G401 (cell line): ENCODE results near the gene WDSUB1. TPM values are rescaled to one million over a fixed set of nuclear protein-coding genes. Genes with fewer than 3 reads are reported as not detected.
A peak's percentile ranks its signal among the peaks of the same experiment; 100 is the strongest.

Source experiments
- DNase-seq: peaks from one replicate; pipeline ENCODE4 v3.0.0-alpha.2; 2015; ENCODE audit warnings: low spot score
- in situ Hi-C: cut with HindIII; loops from 2 replicates; pipeline ENCODE4 v1.10.0; 2016; ENCODE audit warnings: low sequenced_read_pairs, mixed read lengths
- total RNA-seq: library from RNA; depleted of rRNA; stranded (reverse); fragments of >200 nt; shearing (Covaris generic); gene quantifications from 2 replicates; pipeline ENCODE4 v1.2.3, GENCODE V29; 2014

Gene WDSUB1
- total RNA-seq, 1 experiment from 2014 or later: 15.2 TPM

DNA sequence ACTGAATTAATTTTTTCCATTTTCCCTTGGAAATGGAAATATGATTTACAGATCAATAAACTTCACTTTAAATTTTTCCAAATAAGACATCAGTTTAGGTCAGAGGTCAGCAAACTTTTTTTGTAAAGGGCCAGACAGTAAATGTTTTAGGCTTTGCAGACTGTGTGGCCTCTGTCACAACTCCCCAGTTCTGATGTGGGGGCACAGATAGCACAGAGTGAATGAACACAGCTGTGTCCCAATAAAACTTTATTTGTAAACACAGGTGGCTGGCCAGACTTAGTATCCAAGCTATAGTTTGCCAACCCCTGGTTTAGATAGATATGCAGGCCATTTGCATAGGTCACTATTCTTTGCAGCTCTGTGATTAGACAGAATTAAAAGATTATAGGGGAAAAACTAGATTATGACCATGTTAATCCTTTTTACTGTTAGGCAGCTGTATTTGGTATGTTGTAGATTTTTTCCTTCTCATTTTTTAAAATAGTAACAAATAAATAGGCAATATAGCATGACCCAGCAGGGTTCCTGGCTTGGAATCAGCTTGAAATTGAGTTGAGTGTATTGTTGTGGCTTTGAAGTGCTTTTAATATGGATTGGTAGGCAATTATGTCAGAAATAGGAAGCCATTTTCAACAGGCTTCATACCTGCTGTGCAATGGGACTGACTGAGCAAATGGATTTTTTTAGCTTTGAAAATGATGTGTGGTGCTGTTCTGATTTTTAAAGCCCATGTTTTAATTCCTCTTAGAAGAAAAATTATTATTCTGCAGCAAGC is 59.7 kb downstream of the WDSUB1 start:
- DNase-seq: no peak
- in situ Hi-C loops: no loop called here

DNA sequence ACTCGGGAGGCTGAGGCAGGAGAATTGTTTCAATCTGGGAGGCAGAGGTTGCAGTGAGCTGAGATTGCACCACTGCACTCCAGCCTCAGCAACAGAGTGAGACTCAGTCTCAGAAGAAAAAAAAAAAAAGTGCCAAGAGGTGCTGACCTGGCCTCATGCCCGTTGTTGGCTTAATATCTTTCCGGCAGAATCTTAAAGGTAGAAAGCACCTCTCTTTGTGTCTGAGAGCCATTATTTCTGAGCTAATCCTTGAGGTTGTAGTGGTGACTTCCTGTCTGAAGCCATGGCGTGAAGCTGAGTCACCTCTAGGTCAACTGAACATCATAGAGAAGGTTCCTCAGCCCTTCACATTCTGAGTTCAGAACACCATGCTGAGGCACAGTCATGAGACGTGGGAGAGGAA is 60.4 kb downstream of the WDSUB1 start:
- in situ Hi-C loops: no loop called here

DNA sequence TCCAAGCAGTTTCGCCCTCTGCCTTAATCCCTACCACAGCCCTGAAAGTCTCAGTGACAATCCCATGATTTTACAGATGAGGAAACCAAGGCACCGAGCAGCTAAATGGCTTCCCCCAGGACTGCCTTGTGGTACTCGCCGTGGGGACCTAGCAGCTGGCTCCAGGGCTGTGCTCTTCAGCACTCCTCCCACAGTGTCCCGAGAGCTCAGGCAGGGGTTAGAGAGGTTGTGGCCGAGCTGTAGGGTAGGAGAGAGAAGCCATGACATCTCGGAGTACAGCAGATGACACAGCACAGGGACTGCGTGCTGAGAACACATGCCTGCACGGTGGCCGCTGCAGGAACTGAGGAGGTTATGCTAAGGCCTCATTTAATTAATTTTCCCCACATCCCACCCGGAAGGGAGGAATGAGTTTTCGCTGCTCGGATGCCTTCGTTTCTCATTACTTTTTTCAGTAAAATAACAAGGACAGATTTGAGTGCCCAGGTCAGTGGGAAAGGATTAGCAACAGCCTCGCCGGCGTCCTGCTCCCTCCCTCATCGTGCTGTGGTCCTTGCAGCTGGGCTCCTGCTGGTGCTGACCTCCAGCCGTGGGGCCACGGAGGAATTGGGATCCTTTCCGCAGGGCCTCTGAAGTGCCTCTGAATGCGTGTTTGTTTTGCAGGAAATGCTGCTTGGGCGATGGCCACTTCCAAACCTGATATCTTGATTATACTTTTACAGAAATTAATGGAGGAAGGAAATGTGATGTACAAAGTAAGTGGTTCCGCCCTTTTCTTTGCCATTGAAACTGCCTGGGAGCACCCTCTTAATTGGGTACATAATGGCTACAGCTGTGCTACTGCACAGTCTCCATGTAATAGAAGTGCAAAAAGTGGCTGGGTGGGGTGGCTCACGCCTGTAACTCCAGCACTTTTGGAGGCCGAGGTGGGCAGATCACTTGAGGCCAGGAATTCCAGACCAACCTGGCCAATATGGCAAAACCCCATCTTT is 61.2 kb downstream of the WDSUB1 start:
- DNase-seq: no peak
- in situ Hi-C loops: no loop called here

More for the DNA sequence above, 60.4 kb downstream of the WDSUB1 start:
- no peak for DNase-seq

DNA sequence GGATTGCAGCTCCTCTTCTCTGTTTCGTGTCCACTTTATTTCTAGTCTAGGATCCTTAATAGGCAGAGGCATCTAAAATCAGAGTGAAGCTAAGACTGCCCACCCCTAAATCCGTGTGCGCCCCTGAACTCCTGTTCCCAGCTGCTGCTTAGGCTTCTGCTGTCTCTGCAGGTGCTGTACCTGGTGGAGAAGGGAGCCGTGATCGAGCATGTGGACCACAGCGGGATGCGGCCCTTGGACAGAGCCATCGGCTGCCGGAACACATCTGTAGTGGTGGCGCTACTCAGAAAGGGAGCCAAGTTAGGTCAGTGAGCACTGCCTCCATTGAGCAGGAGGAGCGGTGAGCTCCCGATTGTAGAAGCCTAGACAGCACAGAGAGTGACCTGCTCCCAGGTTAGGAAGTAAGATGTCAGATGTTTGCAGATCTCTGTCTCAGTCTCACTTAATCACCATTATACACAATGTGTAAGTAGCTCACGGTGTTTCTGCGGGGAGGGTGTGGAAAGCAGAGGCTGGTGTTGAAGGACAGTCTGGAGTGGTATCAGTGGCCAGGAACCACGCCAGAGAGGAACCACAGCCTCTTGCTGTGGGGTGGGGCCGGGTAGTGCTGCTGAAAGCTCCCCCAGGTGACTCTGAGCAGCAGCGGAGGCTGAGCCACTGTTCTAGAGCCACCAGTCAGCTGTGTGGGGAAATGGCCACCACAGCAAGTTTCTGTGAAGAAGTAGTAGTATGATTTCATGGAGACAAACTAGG is 62.3 kb downstream of the WDSUB1 start:
- DNase-seq: no peak
- in situ Hi-C loops: no loop called here

DNA sequence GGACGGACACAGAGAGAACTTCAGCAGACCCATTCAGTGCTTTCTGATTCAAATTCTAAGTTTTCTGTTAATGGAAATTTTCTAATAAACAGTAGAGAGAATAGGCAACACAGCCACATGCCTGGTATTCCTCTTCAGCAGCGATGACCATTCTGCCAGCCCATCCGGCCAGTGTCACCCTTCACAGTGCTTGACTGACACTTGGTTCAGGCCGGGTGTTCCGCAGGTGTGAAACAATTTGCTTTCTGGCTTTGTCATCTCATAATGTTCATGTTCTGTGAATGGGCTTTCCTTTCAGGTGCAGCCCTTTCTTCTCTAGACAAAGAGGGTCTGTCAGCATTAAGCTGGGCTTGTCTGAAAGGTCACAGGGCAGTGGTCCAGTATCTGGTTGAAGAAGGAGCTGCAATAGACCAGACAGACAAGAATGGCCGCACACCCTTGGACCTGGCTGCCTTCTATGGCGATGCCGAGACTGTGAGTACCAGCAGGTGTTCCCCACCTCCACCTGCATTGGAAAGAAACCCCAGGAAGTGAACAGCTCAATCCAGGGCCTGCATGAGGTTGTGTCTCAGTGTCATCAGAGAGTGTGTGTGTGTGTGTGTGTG is 67.0 kb downstream of the WDSUB1 start:
- in situ Hi-C loops: no loop called here

DNA sequence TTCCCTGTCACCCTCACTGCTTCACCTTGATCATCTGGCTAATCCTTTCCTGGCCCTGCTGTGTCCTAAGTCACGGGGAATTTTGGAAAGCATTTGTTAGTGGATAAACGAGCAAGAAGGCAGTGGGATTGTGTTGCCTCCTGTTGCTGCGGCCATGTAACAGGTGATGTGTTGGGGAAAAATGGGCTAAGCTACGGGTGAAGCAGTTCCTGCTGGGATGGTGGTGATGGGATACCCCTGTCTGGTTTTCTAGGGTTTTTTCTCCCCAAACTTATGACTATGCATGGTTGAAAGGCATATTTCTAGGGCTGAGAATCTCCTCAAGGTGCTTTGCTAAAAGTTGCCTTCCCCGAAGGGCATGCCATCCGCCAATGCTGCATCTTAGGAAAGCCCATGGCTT is 68.1 kb downstream of the WDSUB1 start:
- in situ Hi-C loops: no loop called here
- no peak for DNase-seq

More for the DNA sequence above, 67.0 kb downstream of the WDSUB1 start:
- no peak for DNase-seq

DNA sequence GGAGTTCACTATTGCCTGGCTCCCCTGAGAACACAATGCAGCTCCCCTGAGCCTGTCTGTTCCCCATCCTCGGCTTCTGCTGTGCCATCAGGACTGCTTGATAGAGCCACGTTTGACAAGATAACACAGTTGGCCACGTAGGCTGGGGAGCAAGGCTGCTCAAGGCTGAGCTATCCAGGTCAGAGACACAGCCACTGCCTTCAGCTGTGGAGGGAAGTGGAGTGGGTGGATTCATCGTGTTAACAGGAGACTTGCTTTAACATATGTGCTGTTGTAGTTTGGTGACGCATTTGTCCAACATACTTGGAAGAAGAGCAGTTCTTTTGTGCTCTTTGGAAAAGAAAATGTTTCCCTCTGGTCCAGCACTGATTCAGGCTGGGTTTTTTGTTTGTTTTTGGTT is 68.8 kb downstream of the WDSUB1 start:
- in situ Hi-C loops: no loop called here
- no peak for DNase-seq

DNA sequence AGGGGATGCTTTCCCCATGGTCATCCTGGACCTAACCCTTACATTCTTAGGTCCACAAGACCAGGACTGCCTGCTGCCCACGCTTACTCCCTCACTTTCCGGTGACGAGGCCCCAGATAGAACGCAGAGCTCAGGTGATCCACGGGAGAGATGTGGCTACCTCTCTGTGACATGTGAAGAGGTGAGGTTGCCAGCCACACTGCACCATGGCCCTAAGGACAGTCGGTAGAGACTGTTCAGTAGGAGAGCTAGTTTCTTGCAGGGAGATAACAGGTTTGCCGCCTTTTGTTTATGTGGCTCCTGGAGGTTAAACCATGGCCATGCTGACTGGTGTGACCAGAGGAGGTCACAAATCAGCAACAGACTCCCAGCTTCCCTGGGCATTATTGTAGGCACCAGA is 71.4 kb downstream of the WDSUB1 start:
- in situ Hi-C loops: no loop called here
- DNase-seq: no peak

DNA sequence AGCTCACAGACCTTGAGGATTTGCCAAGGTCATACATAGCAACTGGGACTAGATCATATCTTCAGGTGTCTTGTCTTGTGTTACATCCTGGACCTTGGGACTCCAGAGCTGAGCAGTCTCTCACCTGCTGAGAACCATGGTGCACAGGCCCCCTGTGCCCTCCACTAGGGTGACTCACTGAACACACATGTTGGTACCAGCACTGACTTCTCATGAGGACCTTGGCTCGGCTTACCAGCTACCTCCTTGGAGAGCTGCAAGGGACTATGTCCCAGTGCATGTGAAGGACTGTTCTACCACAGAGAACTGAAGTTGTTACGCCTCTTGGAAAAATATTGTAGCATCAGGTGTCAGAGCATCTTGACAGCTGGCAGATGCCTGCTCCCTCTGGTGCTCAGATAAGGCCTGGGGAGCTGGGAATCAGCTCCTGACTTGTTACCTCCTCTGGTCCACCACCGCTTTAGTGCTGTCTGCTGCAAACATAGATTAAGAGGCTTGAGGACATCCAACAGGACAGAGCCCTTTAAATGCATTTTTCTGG is 72.1 kb downstream of the WDSUB1 start:
- no peak for DNase-seq
- in situ Hi-C loops: no loop called here

DNA sequence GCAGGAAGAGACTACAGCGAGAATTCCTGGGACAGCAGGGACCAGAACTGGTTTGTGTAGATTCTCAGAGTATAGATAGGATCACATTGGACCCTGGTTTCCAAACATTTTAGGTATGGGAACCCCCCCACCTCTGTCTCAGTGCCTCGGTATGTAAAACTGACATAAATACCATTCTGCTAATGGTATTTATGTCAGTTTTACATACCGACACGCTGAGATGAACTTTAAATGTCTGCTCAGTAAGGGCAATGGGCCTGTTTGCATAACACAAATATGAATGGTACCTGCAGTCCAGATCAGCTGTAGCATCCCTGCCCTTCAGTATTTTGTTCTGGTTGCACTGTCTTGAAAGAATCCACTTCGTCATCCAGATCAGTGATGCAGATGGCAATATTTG is 73.2 kb downstream of the WDSUB1 start:
- in situ Hi-C loops: no loop called here

DNA sequence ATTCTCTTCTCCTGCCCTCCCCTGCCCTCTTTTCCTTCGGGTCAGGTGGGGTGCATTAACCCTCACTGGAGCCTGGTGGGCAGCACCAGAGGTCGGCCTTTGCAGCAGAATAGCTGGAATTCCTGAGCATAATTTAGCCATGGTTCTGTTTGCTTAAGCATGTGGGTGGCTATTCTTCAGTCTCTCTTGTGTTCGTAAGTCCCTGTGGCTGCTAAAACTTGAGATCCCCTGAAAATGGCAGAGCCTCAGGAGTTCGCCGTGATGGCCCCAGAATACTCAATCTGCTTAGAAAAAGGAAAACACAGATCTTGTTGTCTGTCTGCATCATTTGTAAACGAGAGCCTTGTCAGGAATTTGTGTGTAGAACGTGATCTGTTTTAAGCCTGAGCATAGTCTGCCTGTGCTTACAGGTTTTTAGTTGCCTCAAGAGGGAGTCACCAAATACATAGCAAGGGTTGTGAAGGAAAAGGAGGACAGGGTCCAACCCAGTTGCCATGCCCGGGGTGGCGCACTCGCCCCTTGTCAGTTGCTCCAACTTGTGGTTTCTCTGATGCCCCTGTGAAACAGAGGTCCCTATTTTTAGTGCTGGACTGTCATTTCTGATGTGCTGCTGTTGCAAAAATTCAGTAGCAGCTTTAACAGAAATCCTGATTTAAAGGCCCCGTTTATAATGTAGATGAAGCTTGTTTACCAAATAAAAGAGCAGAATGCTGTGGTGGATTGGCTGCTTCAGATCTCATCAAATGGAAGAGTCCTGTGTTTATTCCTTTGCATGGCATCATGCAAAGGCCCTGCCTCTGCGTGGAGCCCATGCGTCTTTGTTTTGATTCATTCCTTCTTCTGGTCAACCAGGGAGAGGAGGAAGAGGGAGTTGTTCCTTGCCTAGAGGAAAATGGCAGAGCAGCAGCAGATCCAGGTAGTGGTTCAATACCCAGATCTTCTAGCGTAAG is 74.8 kb downstream of the WDSUB1 start:
- DNase-seq: peak; percentile 34
- in situ Hi-C loops: no loop called here

More for the DNA sequence above, 73.2 kb downstream of the WDSUB1 start:
- DNase-seq: no peak

DNA sequence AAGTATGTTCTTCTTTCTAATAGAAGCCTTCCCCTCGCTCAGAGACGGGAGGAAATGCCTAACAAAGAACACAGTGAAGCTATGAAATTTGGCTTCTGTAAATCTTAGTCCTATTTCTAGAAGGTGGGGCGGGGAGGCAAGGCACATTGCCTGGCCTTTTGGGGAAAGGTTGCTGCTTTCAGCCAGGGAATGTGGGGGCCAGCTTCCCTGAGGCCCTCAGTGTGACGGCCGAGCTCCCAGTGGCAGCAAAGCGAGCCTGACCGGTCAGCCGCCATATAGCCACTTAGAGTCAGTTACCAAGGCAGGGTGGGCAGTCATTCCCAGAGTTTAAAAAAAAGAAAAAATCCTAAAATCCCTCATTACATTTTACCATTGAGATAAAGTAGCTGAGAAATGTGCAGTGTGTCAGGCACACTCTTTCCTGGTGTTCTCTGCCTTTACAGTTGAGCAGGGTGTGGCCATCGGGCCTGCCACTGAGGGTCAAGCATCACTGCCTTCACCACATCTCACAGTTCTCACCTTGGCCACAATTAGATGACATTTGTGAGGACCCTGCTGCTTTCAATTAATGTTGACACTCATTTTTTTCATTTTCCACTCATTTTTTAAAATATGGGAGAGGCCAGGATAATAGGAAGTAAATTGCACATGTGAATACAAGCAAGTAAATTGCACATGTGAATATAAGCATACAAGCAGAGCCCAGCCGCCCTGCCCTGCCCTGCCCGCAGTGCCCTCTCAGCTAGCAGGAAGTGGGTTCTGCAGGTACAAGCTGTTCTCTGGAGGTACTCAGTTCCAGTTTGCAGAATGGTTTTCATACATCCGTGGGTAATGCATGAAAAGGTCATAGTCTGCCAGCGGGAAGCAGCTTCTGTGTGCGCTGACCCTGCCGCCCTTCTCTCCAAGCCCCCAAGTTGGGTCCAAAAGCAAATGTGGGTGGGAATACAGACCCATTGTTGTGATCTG is 76.9 kb downstream of the WDSUB1 start:
- DNase-seq: no peak
- in situ Hi-C loops: no loop called here

DNA sequence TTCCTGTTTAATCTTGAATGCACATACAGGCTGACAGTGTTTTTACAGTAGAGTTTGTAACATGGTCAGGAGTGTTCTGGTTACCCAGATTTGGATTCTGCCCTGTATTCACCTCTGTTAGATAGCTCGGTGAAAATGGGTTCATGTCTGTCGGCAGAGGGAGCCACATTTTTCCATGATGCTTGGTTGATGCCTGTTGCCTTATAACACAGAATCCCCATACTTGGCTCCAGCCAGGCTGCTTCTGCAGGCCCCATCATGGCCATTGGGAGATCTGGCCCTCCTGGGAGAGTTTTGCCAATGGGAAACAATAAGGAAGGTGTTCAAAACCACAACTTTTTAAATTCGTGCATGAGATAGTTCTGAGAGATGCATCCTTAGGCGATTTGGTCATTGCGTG is 78.1 kb downstream of the WDSUB1 start:
- in situ Hi-C loops: no loop called here

DNA sequence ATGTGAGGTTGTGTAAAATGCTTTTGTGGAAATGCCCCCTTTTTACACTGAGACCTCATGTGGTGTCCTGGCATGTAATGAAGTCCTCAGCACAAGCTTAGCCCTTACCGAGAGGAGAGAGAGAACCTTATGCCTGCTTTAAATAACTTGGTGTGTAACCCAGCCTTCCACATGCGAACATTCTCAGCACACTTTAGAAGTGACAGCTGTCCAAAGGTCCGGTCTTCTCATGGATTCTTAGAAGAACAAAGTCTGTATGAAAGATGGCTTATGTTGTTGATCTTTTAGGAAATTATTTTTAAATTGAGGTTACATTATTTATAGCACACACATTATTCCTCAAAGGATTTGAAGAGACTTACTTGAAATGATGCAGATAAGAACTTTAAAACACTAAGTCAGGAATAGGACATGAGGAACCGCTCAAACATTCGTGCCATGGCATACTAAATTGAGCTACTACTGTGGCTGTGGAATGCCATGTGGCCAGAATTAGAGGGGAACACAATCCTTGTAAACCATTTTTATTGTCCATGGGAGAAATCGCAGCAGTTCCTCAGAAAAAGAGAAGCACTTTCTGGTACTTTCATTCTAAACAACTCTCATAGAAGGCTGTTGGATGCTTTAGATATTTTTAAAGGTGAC is 79.6 kb downstream of the WDSUB1 start:
- no peak for DNase-seq
- in situ Hi-C loops: no loop called here

More for the DNA sequence above, 78.1 kb downstream of the WDSUB1 start:
- DNase-seq: peak; percentile 23

DNA sequence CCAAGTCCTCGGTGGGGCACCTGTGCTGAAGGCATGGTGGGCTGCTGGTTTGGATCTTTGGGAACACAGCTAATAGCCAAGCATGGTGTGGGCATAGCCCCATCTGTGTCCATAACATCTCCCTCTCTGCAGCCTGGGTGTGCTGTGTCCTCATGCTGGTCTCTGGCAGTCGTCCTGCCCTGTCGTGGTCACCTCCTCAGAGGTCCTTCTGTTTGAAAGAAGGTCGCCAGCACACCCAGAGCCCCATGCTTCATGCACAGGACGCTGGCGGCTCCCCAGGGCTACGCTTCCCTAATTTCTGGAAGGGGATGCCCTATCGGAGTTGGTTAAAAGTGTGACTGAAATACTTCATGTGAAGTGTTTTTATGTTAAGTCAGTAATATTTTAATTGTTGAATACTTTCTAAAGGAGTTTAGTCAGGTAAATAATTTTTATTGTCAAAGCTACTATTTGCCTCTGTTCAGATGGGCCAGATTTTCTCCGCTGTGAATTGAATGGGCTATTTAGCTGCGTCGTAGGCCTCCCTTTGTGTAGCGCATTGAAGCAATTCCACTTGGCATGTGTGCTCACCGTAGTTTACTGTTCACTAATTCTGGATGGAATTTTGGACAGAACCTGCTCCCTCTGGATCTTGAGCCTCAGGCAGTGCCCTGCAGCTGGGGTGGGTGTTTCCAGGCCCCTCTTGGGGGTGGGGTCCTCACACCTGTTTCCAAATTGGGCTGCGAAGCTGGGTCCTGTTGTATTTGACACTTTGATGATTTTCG is 81.9 kb downstream of the WDSUB1 start:
- in situ Hi-C loops: no loop called here
- no peak for DNase-seq
